Right lobe of liver (tissue), 6 donors: Measurements from ENCODE around the gene TNFAIP3. TPM values are rescaled to one million over a fixed set of nuclear protein-coding genes. Genes with fewer than 3 reads are reported as not detected.

Experiments used
- ATAC-seq, 4 donors: fragments of 200-7000 bp; cut with Tn5 transposase; one replicate each; pipeline ENCODE4 v1.9.1; 2020; ENCODE audit warnings: mild to moderate bottlenecking in 4 of 4, moderate library complexity in 4 of 4
- DNase-seq, 3 donors: peaks; one replicate each; pipeline ENCODE4 v3.0.0-alpha.2; 2020
- H3K27ac ChIP-seq, 3 donors: fragments of 200-600 bp; one replicate each; pipeline ENCODE4 v1.8.0; 2022
- H3K27me3 ChIP-seq, 2 donors: fragments of 200-600 bp; one replicate each; pipeline ENCODE4 v1.8.0; 2022
- H3K36me3 ChIP-seq, 4 donors: fragments of 200-600 bp; sonication (generic) in 1 of 4; one replicate each; pipeline versions ENCODE4 v1.5.1 to v1.8.0; 2017 to 2022; ENCODE audit warnings: control low read depth in 1 of 4
- H3K4me1 ChIP-seq, 4 donors: fragments of 200-600 bp; sonication (generic) in 1 of 4; one replicate each; pipeline versions ENCODE4 v1.5.1 to v1.8.0; 2017 to 2022; ENCODE audit warnings: control low read depth in 1 of 4
- H3K4me3 ChIP-seq, 3 donors: fragments of 200-600 bp; one replicate each; pipeline ENCODE4 v1.8.0; 2022
- H3K9me3 ChIP-seq, 4 donors: fragments of 200-600 bp; sonication (generic) in 1 of 4; one replicate each; pipeline versions ENCODE4 v1.5.1 to v1.8.0; 2017 to 2022; ENCODE audit warnings: control low read depth in 1 of 4
- CTCF ChIP-seq, 4 donors: fragments of 200-600 bp in 3 of 4; fragments of 450-650 bp in 1 of 4; IDR thresholded peaks; one replicate each; pipeline versions ENCODE4 v1.5.1 to v1.8.0; 2016 to 2022; ENCODE audit warnings: antibody characterized with exemption in 4 of 4, mild to moderate bottlenecking in 2 of 4
- POLR2A ChIP-seq: fragments of 450-650 bp; IDR thresholded peaks from one replicate; pipeline ENCODE4 v1.6.1; 2017; ENCODE audit warnings: antibody characterized with exemption, mild to moderate bottlenecking
- WGBS: methylation state at CpG from one replicate; pipeline ENCODE4 v1.1.6; 2018; ENCODE audit warnings: low coverage, low lambda C conversion rate; ENCODE audit not compliant: insufficient coverage; ENCODE audit errors: missing lambda C conversion rate; 5-methylcytosine and 5-hydroxymethylcytosine counted together
- intact Hi-C, 2 donors: fragments of 100-400 bp; cut with DNase I; formaldehyde crosslinking; loops; one replicate each; pipeline versions ENCODE4 v1.11.2 to v1.14.1; 2022
- total RNA-seq, 6 experiments: library from RNA; depleted of rRNA in 2 of 6; stranded (reverse); fragments of >200 nt in 2 of 6; fragmentation: NEBNext Ultra II Directional in 3 of 6; extraction: Animal tissue kit (Norgen Biotek cat#: 25700) in 3 of 6; gene quantifications; one replicate each; pipeline versions ENCODE4 v1.1.0 to v1.2.4, GENCODE V29; 2016 to 2023
- donor health status: DM: no; HTN: yes; CAD: no.
- donor health status: DM: no; HTN: no; CAD: no.
- donor health status: DM: no; HTN: no; CAD: no.
- donor health status: DM: no; HTN: yes; CAD: no.
- donor health status: DM: no; HTN: yes; CAD: no.

Gene TNFAIP3
- total RNA-seq, 6 experiments from 2014 or later, result 8.3 to 38.1 (median 13.6) TPM

DNA sequence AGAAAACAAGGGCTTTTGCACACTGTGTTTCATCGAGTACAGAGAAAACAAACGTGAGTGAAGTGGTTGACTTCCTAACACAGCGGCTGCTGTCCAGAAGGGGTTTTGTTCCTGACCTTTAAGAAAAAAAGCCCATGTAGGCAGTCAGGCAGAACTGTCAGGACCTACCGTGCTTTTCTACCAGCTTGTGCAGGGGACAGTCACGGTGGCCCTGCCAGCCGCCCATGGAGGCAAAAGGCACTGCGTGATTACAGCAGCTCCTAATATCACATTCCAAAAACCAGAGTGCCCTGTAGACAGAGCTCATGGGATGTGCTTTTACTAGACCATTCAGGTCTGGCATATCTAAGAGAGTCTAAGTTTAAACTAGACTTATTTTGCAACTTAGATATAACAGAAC, 12.2 kb downstream of the TNFAIP3 start:
- Histone ChIP-seq H3K4me3 (no peak overlapping the region), H3K9me3 (no peaks in the 10 kb centered on the region), H3K4me1 (peaks cover 0 to 2% (median 0%) of the 10 kb centered on the region in 4 donors), H3K27me3 (no peaks in the 10 kb centered on the region), H3K36me3 (peaks cover 13 to 78% (median 51%) of the 10 kb centered on the region in 4 donors), H3K27ac (no peak overlapping the region)
- no peak for TF ChIP-seq POLR2A
- no peak for TF ChIP-seq CTCF (IDR thresholded peaks at IDR 0.05)
- 75% methylated on average over 4 of the region's 7 CpGs for WGBS
- intact Hi-C loops, result no loop called here
- ATAC-seq, result no peak
- DNase-seq, result no peak

DNA sequence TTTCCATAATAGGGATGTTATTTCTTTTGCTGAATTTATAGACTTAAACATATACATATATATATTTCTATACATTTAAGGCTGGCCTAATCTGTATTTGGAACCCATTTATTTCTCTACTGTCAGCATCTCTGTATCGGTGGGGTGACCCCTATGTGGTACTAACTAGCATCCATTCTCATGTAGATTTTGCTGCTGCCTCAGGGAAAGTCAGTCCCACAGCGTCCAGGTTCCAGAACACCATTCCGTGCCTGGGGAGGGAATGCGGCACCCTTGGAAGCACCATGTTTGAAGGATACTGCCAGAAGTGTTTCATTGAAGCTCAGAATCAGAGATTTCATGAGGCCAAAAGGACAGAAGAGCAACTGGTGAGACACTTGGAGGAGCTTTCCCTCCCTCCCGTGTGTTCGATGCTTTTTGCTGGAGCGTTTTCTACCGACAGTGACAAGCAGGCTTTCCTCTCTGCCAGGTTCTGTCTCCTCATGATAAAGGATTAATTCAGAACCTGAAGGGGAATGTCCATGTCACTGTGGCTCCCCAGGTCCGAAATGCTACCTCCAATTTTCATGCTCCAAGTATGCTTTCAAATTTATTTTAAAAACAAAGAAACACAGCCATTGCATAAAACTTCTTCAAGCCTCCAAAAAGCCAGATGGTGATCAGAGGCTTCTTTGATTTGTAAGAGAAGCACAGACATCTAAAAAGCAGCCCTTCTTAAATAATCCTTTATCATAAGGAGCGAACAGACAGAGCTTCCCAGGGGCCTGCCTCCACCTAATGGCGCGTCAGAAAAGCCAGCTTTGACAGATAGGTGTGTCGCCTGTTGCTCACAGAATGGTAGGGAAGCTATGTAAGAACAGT, 13.1 kb downstream of the TNFAIP3 start:
- no peak for ATAC-seq
- peaks cover 13 to 74% (median 48%) of the 10 kb centered on the region in 4 donors for H3K36me3 ChIP-seq
- no peak for DNase-seq
- intact Hi-C loops, result no loop called here
- no peak overlapping the region for H3K4me3 ChIP-seq
- no peaks in the 10 kb centered on the region for H3K4me1 ChIP-seq
- no peak overlapping the region for H3K27ac ChIP-seq
- no peak for TF ChIP-seq POLR2A
- TF ChIP-seq CTCF (IDR thresholded peaks at IDR 0.05), result no peak
- no peaks in the 10 kb centered on the region for H3K27me3 ChIP-seq
- 94% methylated on average over 12 of the region's 13 CpGs for WGBS
- H3K9me3 ChIP-seq, result no peaks in the 10 kb centered on the region

- H3K4me3 ChIP-seq, result no peak overlapping the region
- H3K4me1 ChIP-seq, result no peaks in the 10 kb centered on the region
- whole genome bisulfite sequencing, result 85% methylated on average over 15 of the region's 21 CpGs
- intact Hi-C loops, result no loop called here
- TF ChIP-seq POLR2A (no peak), CTCF (IDR thresholded peaks at IDR 0.05) (no peak)
- no peaks in the 10 kb centered on the region for H3K27me3 ChIP-seq
- no peaks in the 10 kb centered on the region for H3K9me3 ChIP-seq
- H3K27ac ChIP-seq, result no peak overlapping the region
- ATAC-seq (peak in 1 of 4 donors; percentile 26), DNase-seq (no peak)
- peaks cover 13 to 66% (median 45%) of the 10 kb centered on the region in 4 donors for H3K36me3 ChIP-seq
Measured at GRCh38 chr6:137880746-137881521, 13.9 kb downstream of the TNFAIP3 start.

GRCh38 chr6:137881522-137881886, 14.4 kb downstream of the TNFAIP3 start:
- ATAC-seq, result peak in 2 of 4 donors; percentile 16 to 22
- Histone ChIP-seq H3K4me3 (no peak overlapping the region), H3K27ac (no peak overlapping the region), H3K27me3 (no peaks in the 10 kb centered on the region), H3K36me3 (peaks cover 13 to 60% (median 40%) of the 10 kb centered on the region in 4 donors), H3K9me3 (no peaks in the 10 kb centered on the region), H3K4me1 (no peaks in the 10 kb centered on the region)
- TF ChIP-seq POLR2A, result no peak
- TF ChIP-seq CTCF (IDR thresholded peaks at IDR 0.05), result no peak
- intact Hi-C loops, result no loop called here
- WGBS, result 100% methylated on average over 1 of the region's 9 CpGs
- no peak for DNase-seq
